Stomach (tissue), 9 donors: ENCODE data around the gene MAN1B1. TPM values are rescaled to one million over a fixed set of nuclear protein-coding genes. Genes with fewer than 3 reads are reported as not detected.

Experiments
- DNase-seq, 2 donors: peaks; one replicate each; pipeline versions ENCODE4 v3.0.0 to v3.0.0-alpha.2; 2013 to 2019
- H3K27ac ChIP-seq, 5 donors: fragments of 200-600 bp in 4 of 5; sonication (generic) in 4 of 5; one replicate each; pipeline ENCODE4 v1.5.1; 2013 to 2019; ENCODE audit warnings: mild to moderate bottlenecking in 1 of 5, moderate library complexity in 1 of 5
- H3K27me3 ChIP-seq, 3 donors: fragments of 200-600 bp; sonication (generic); one replicate each; pipeline ENCODE4 v1.5.1; 2017 to 2019; ENCODE audit warnings: mixed run types in 1 of 3
- H3K36me3 ChIP-seq, 4 donors: fragments of 200-600 bp; sonication (generic); 1 replicate in 3 of 4; 2 replicates in 1 of 4; pipeline ENCODE4 v1.5.1; 2016 to 2019
- H3K4me1 ChIP-seq, 4 donors: fragments of 200-600 bp; sonication (generic); one replicate each; pipeline ENCODE4 v1.5.1; 2016 to 2019
- H3K4me3 ChIP-seq, 4 donors: fragments of 200-600 bp; sonication (generic) in 3 of 4; one replicate each; pipeline ENCODE4 v1.5.1; 2016 to 2019; ENCODE audit warnings: mild to moderate bottlenecking in 1 of 4
- H3K9me3 ChIP-seq, 4 donors: fragments of 200-600 bp; sonication (generic); one replicate each; pipeline ENCODE4 v1.5.1; 2016 to 2019
- EP300 ChIP-seq: sonication (generic); formaldehyde crosslinking; IDR thresholded peaks from one replicate; pipeline ENCODE4 v1.6.1; 2017; ENCODE audit warnings: antibody characterized with exemption
- POLR2A ChIP-seq, 4 donors: fragments of 450-650 bp; IDR thresholded peaks; one replicate each; pipeline ENCODE4 v1.6.1; 2016; ENCODE audit warnings: antibody characterized with exemption in 4 of 4, control low read depth in 2 of 4, mild to moderate bottlenecking in 1 of 4, moderate library complexity in 1 of 4
- POLR2AphosphoS5 ChIP-seq, 3 donors: sonication (generic); formaldehyde crosslinking; IDR thresholded peaks; one replicate each; pipeline ENCODE4 v1.6.1; 2016; ENCODE audit warnings: antibody characterized with exemption in 3 of 3
- WGBS, 5 donors: extraction: QIAGEN DNeasy Blood & Tissue Kit in 3 of 5; methylation state at CpG; one replicate each; pipeline versions ENCODE4 v1.1.5 to v1.1.7; 2013 to 2018; 5-methylcytosine and 5-hydroxymethylcytosine counted together
- intact Hi-C: fragments of 100-400 bp; cut with DNase I; formaldehyde crosslinking; loops from one replicate; pipeline ENCODE4 v1.15.1; 2023; ENCODE audit warnings: low total_unique reads
- polyA plus RNA-seq, 3 donors: library from polyadenylated mRNA; stranded (reverse); fragments of 200-250 nt; gene quantifications; one replicate each; pipeline ENCODE4 v1.2.3, GENCODE V29; 2013
- total RNA-seq, 5 donors: library from RNA; depleted of rRNA; stranded (reverse); fragments of >200 nt; gene quantifications; one replicate each; pipeline versions ENCODE4 v1.1.0 to v1.2.3, GENCODE V29; 2014 to 2016
- TF ChIP-seq, protein P1 (sequence below), 7 experiments: fragments of 450-650 bp in 4 of 7; fragments of 200-600 bp in 3 of 7; sonication (generic) in 3 of 7; IDR thresholded peaks; one replicate each; pipeline ENCODE4 v1.5.1; 2016 to 2019; ENCODE audit warnings: antibody characterized with exemption in 7 of 7, control low read depth in 2 of 7, mild to moderate bottlenecking in 1 of 7
- donor health status: healthy with polysubstance abuse.
- donor health status: Bipolar disorder and iron deficiency.
- donor health status: healthy.

The MAN1B1 gene
- total and polyA plus RNA-seq, 8 donors, result 4.7 to 167 (median 39.8) TPM

DNA sequence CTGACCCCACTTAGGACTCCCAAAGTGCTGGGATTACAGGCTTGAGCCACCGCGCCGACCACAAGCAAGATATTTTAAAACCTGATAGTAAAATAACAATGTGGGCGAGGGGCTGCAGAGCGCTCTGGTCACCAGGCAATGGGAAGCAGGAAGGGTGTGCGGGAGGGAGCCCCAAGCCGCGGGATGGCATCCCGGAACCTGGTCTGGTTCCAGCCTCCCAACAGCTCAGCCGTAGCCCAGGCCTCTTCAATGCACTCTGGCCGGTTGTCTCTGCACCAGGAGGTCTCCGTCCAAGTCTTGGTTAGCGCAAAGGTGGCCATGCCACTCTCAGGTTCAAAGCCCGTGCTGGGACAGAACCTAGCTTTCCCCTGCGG lies 10.2 kb upstream of the MAN1B1 start:
- intact Hi-C loops, result no loop called here
- Histone ChIP-seq H3K4me1 (peaks cover 18 to 36% (median 33%) of the 10 kb centered on the region in 4 donors), H3K27me3 (peaks cover 0 to 31% (median 0%) of the 10 kb centered on the region in 3 donors), H3K4me3 (peak overlapping the region; percentile 55 to 85 (median 70)), H3K36me3 (peaks cover 15 to 32% (median 30%) of the 10 kb centered on the region in 4 donors), H3K27ac (peak overlapping the region; percentile 22 to 75 (median 67)), H3K9me3 (no peaks in the 10 kb centered on the region)
- WGBS, 5 donors, result 70 to 78% (median 73%) methylated on average over 14 to 15 of the region's 15 CpGs
- no peak for DNase-seq
- TF ChIP-seq POLR2AphosphoS5 (IDR thresholded peaks at IDR 0.05), result no peak
- TF ChIP-seq, protein P1, sequence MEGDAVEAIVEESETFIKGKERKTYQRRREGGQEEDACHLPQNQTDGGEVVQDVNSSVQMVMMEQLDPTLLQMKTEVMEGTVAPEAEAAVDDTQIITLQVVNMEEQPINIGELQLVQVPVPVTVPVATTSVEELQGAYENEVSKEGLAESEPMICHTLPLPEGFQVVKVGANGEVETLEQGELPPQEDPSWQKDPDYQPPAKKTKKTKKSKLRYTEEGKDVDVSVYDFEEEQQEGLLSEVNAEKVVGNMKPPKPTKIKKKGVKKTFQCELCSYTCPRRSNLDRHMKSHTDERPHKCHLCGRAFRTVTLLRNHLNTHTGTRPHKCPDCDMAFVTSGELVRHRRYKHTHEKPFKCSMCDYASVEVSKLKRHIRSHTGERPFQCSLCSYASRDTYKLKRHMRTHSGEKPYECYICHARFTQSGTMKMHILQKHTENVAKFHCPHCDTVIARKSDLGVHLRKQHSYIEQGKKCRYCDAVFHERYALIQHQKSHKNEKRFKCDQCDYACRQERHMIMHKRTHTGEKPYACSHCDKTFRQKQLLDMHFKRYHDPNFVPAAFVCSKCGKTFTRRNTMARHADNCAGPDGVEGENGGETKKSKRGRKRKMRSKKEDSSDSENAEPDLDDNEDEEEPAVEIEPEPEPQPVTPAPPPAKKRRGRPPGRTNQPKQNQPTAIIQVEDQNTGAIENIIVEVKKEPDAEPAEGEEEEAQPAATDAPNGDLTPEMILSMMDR (IDR thresholded peaks at IDR 0.05), result no peak
- no peak for TF ChIP-seq EP300
- TF ChIP-seq POLR2A (IDR thresholded peaks at IDR 0.05), result no peak

DNA sequence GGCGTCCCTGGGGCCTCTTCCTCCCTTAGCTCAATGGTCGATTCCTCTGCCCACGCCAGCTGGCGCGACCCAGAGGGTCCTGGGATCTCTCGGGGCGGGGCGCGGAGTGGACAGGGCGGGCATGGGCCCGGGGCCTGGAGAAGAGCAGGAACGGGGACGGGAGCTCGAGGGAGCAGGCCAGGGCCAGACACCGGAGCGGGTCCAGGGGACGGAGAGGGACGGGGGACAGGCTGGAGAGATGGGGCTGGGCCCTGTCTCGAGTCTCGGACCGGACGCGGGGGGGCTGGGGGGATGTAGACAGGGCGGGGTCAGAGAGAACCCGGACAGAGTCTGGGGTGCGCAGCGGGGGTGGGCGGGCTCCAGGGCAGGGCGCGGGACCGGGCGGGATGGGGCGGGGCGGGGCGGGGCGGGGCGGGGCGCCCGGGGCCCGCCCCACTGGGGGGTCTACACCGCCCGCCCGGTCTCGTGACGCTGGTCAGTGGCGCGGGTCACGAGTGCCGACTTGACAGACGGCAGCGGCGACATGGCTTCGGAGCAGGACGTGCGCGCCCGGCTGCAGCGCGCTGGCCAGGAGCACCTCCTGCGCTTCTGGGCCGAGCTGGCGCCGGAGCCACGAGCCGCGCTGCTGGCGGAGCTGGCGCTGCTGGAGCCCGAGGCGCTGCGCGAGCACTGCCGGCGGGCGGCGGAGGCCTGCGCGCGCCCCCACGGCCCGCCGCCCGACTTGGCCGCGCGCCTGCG lies 9.6 kb upstream of the MAN1B1 start, which contains the start of gene UAP1L1:
TSS of gene UAP1L1 (plus strand) at position 508 of the 738 bp plus-strand sequence. CDS start at position 524, 16 bp downstream.
- Histone ChIP-seq H3K4me1 (peaks cover 18 to 35% (median 33%) of the 10 kb centered on the region in 4 donors), H3K36me3 (peaks cover 15 to 37% (median 35%) of the 10 kb centered on the region in 4 donors), H3K4me3 (peak within 1 kb of the TSS; percentile 55 to 85 (median 70)), H3K27me3 (peaks cover 0 to 31% (median 0%) of the 10 kb centered on the region in 3 donors), H3K27ac (peak within 1 kb of the TSS; percentile 64 to 75 (median 69)), H3K9me3 (no peaks in the 10 kb centered on the region)
- DNase-seq, result peak; percentile 78 to 84
- WGBS, 5 donors, result 2 to 3% (median 2%) methylated on average over 47 to 84 of the region's 87 CpGs
- intact Hi-C loops, result no loop called here
- TF ChIP-seq, protein P1 (IDR thresholded peaks at IDR 0.05), result no peak
- TF ChIP-seq POLR2AphosphoS5 (IDR thresholded peaks at IDR 0.05) (peak in 2 of 3 donors; percentile 62 to 64), POLR2A (IDR thresholded peaks at IDR 0.05) (no peak), EP300 (no peak)

DNA sequence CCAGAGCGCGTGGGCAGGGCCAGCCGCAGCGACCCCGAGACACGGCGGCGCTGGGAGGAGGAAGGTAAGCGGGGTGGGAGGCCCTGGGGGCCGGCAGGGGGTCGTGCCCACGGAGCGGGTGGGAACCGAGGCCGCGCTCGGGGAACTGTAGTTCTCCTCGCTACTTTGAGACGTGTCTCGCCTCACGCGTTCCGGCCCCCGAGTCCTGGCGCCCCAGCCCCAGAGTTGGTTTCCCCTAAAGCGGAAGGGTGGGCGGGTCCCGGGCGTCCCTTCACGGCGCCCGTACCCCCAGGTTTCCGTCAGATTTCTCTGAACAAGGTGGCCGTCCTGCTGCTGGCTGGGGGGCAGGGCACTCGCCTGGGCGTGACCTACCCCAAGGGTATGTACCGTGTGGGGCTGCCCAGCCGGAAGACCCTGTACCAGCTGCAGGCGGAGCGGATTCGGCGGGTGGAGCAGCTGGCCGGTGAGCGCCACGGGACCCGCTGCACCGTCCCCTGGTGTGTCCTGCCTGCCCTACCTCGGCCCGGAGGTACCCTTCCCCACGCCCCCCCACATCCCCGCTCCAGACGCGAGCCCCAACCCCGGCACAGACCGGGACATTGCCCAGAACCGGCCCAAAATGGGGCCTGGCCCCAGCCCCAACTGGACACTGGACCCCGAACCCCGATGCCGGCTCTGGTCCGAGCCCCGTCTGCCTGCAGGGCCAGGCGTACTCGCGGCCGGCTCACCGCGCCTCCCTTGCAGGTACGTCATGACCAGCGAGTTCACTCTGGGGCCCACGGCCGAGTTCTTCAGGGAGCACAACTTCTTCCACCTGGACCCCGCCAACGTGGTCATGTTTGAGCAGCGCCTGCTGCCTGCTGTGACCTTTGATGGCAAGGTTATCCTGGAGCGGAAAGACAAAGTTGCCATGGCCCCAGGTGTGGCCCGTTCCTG lies 8.8 kb upstream of the MAN1B1 start:
- Histone ChIP-seq H3K9me3 (no peaks in the 10 kb centered on the region), H3K4me1 (peaks cover 18 to 41% (median 35%) of the 10 kb centered on the region in 4 donors), H3K4me3 (peak overlapping the region; percentile 55 to 85 (median 70)), H3K36me3 (peaks cover 15 to 46% (median 44%) of the 10 kb centered on the region in 4 donors), H3K27me3 (peaks cover 0 to 31% (median 0%) of the 10 kb centered on the region in 3 donors), H3K27ac (peak overlapping the region; percentile 53 to 75 (median 67))
- 8 to 30% (median 9%) methylated on average over 31 to 76 of the region's 76 CpGs for WGBS, 5 donors
- intact Hi-C loops, result no loop called here
- peak in 1 of 2 donors; percentile 75 for DNase-seq
- TF ChIP-seq EP300, result no peak
- no peak for TF ChIP-seq POLR2A (IDR thresholded peaks at IDR 0.05)
- TF ChIP-seq POLR2AphosphoS5 (IDR thresholded peaks at IDR 0.05), result no peak
- TF ChIP-seq, protein P1 (IDR thresholded peaks at IDR 0.05), result no peak
